ENCODE data around the gene NPR3. TPM values are rescaled to one million over a fixed set of nuclear protein-coding genes. Genes with fewer than 3 reads are reported as not detected.

Gene NPR3
- total and polyA plus RNA-seq, 2 donors (not counting 3 experiments of a cell fraction or from before 2014, with no cell fraction given): 0.01 to 0.53 TPM

GRCh38 chr5:32673272-32673671 is 37.8 kb upstream of the NPR3 start:
- CTCF ChIA-PET: no interaction called here
- Histone ChIP-seq H3K79me2 (ENCODE audit: control insufficient read depth, insufficient read depth, low read length) (no peaks in the 10 kb centered on the region), H3K4me3 (replicated peaks in 1 of 3; ENCODE audit: insufficient read depth in 1 of 3, low read depth in 1 of 3, low read length in 3 of 3) (no peak overlapping the region), H3K4me2 (ENCODE audit: insufficient read depth, low read length) (no peak overlapping the region), H3K9me1 (replicated peaks; ENCODE audit: control insufficient read depth, extremely low read depth, insufficient read depth, low read length) (no peaks in the 10 kb centered on the region), H3K9me3 (replicated peaks; ENCODE audit: control insufficient read depth, insufficient read depth, low read length) (no peaks in the 10 kb centered on the region), H2AFZ (ENCODE audit: low read depth, low read length) (no peak overlapping the region), H3K27me3 (ENCODE audit: control insufficient read depth in 2 of 2, insufficient read depth in 2 of 2, low read length in 2 of 2) (no peaks in the 10 kb centered on the region), H4K20me1 (replicated peaks; ENCODE audit: control insufficient read depth, extremely low read depth, insufficient read depth, low read length) (no peaks in the 10 kb centered on the region), H3K4me1 (ENCODE audit: control insufficient read depth, extremely low read depth, insufficient read depth, low read length) (no peaks in the 10 kb centered on the region), H3K27ac (ENCODE audit: insufficient read depth, low read depth, low read length) (no peak overlapping the region), H3K9ac (replicated peaks; ENCODE audit: extremely low read depth, insufficient read depth, low read length) (no peak overlapping the region), H3K36me3 (ENCODE audit: control insufficient read depth in 2 of 2, extremely low read depth in 1 of 2, insufficient read depth in 2 of 2, low read length in 2 of 2) (no peaks in the 10 kb centered on the region)
- POLR2A ChIA-PET: no interaction called here
- intact Hi-C loops (cut with micrococcal nuclease): no loop called here
- DNase-seq (ENCODE audit: low read depth, low spot score) (no peak), FAIRE-seq (no peak)
- BruUV-seq (replicated peaks): no TSS peak
- TF ChIP-seq MAX (IDR thresholded peaks at IDR 0.05; ENCODE audit: insufficient read depth, insufficient read length): no peak
- no peak for TF ChIP-seq JUN (IDR thresholded peaks at IDR 0.05; ENCODE audit: borderline replicate concordance, insufficient read depth, insufficient read length, low read depth)
- no peak for TF ChIP-seq CTCF (IDR thresholded peaks at IDR 0.05; ENCODE audit: extremely low read depth in 1 of 2, insufficient read depth in 1 of 2, low read depth in 1 of 2, low read length in 2 of 2)
- TF ChIP-seq FOS (IDR thresholded peaks at IDR 0.05; ENCODE audit: borderline replicate concordance, insufficient read depth, low read length): no peak
- TF ChIP-seq POLR2A (IDR thresholded peaks at IDR 0.05; ENCODE audit: low read depth, low read length): no peak
- TF ChIP-seq GATA2 (IDR thresholded peaks at IDR 0.05; ENCODE audit: insufficient read depth, insufficient read length, low read depth, low read length): no peak
- no peak for TF ChIP-seq POLR2AphosphoS5 (IDR thresholded peaks at IDR 0.05; ENCODE audit: insufficient read depth, low read depth, low read length)
- TF ChIP-seq MYC (IDR thresholded peaks at IDR 0.05; ENCODE audit: low read depth, low read length): no peak
- no peak for TF ChIP-seq EZH2 (IDR thresholded peaks at IDR 0.05; ENCODE audit: borderline replicate concordance, low read depth, low read length, severe bottlenecking)
- dilution Hi-C loops (cut with MboI; ENCODE audit: extremely low pct_ligation_motif_present, low sequenced_read_pairs): no loop called here

All from endothelial cell of umbilical vein (primary cell).